ENCODE data around the gene CERS6. TPM values are rescaled to one million over a fixed set of nuclear protein-coding genes. Genes with fewer than 3 reads are reported as not detected.
A peak's percentile ranks its signal among the peaks of the same experiment; 100 is the strongest.

CERS6 gene
- total RNA-seq, 4 donors from 2014 or later, result 45.0 to 61.2 (median 56.4) TPM

GRCh38 chr2:168798076-168798887 is 342.2 kb downstream of the CERS6 start:
- H3K4me3 ChIP-seq, result no peak overlapping the region
- no peaks in the 10 kb centered on the region for H3K27me3 ChIP-seq
- ATAC-seq, result no peak
- no peaks in the 10 kb centered on the region for H3K9me3 ChIP-seq
- no peaks in the 10 kb centered on the region for H3K36me3 ChIP-seq
- TF ChIP-seq EP300 (IDR thresholded peaks at IDR 0.05) (no peak), CTCF (IDR thresholded peaks at IDR 0.05) (no peak), POLR2A (IDR thresholded peaks at IDR 0.05) (no peak), POLR2AphosphoS5 (IDR thresholded peaks at IDR 0.05) (no peak)
- no peaks in the 10 kb centered on the region for H3K4me1 ChIP-seq
- WGBS, 2 donors (ENCODE audit: low coverage in 1 of 2), result 72 to 74% methylated on average over 12 to 13 of the region's 13 CpGs
- H3K27ac ChIP-seq, result no peak overlapping the region

DNA sequence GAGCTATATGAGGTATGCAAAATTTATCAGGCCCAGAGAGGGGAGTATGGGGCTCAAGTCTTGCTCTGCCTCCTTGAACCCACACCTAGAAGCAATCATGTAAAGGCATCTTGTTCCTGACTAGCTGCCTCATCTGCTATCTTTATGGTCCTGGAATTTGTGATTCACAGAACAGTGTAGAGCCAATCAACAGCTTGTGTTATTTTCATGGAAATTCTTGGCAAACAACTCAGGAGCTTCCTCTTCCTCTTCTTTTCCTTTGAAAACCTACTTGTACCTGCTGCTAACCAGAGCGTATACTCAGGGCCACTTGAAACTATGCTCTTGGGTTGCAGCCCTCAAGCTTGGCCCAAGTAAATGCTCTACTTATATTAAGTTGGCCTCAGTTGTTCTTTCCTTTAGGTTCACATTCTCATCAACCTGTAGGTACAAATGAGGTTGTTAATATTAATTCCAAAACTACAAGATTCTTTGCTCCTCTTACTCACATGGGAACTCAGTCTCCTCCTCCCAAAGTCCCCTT is 342.9 kb downstream of the CERS6 start:
- no peaks in the 10 kb centered on the region for H3K36me3 ChIP-seq
- no peaks in the 10 kb centered on the region for H3K4me1 ChIP-seq
- H3K27ac ChIP-seq, result no peak overlapping the region
- WGBS, 2 donors (ENCODE audit: low coverage in 1 of 2), result 80 to 94% methylated on average over 1 of the region's 1 CpG
- H3K9me3 ChIP-seq, result no peaks in the 10 kb centered on the region
- no peaks in the 10 kb centered on the region for H3K27me3 ChIP-seq
- no peak for ATAC-seq
- no peak overlapping the region for H3K4me3 ChIP-seq
- TF ChIP-seq POLR2AphosphoS5 (IDR thresholded peaks at IDR 0.05), result no peak
- TF ChIP-seq CTCF (IDR thresholded peaks at IDR 0.05), result no peak

DNA sequence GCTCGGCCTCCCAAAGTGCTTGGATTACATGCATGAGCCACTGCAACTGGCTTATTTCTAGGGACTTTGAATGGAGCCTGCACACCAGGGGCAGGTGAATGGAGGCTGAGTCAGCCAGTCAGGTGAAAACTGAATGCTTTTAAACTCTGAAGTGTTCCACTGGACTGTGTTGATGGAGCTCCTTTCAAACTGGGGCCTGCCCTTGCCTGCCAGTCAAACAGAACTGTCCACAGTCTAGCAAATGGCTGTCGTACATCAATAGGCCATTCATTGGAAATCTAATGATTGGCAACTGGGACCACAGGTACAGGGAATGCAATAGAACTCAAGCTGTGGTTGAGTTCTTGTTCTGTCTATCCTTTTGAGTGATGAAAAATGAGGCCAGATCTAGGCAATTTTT is 345.4 kb downstream of the CERS6 start:
- Histone ChIP-seq H3K27me3 (no peaks in the 10 kb centered on the region), H3K27ac (peak overlapping the region in 3 of 4 donors; percentile 9 to 31 (median 27)), H3K9me3 (no peaks in the 10 kb centered on the region), H3K4me3 (no peak overlapping the region), H3K4me1 (no peaks in the 10 kb centered on the region), H3K36me3 (no peaks in the 10 kb centered on the region)
- WGBS, 2 donors (ENCODE audit: low coverage in 1 of 2), result 50 to 100% methylated on average over 1 to 2 of the region's 2 CpGs
- no peak for ATAC-seq
- no peak for TF ChIP-seq EP300 (IDR thresholded peaks at IDR 0.05)

DNA sequence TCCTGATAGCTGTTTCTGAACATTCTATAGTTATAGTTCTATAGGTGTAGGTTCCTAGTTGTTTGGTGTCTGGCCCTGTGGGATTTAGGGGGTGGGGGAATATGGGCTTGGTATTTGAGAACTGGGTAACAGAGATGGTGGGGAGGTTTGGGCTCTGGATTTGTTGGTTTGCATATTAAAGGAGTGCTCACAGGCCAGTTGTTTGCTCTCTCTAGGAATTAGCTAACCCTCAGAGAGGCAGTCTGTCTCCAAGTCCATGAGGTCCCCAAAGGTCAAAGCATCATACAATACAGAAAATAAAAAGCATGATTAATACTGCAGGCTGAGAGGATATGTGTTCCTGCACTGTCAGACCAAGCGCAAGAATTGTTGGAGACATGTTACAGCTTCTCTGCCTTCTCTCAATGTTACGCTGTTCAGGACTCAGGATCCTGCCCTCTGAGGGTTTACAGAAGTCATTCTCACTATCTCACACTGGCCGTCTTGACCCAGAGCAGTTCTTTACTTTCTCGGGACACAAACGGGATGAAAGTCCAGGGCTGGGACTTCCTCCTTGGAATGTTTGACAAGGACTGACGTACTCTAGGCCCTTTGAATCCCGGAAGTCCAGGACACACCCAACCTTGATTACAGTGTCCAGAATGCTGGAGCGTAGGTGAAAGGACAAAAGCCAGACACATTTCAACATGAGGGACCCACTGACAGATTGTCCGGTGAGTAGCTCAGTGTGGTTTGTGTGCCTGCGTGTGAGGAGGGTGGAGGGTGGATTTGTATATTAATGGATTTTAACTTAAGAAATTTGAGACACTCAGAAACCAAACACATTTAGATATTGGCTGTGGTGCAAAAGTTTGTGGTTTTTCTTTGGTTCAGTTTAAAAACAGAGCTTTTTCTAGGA is 346.1 kb downstream of the CERS6 start, which contains the start of gene NOSTRIN:
NOSTRIN (plus strand) TSS at position 677 of the 898 bp plus-strand sequence; CDS start at position 687, 10 bp downstream.
- WGBS, 2 donors (ENCODE audit: low coverage in 1 of 2), result 43 to 70% methylated on average over 2 to 7 of the region's 10 CpGs
- peak; percentile 70 for ATAC-seq
- Histone ChIP-seq H3K36me3 (no peaks in the 10 kb centered on the region), H3K4me3 (peak within 1 kb of the TSS; percentile 27), H3K27me3 (no peaks in the 10 kb centered on the region), H3K4me1 (no peaks in the 10 kb centered on the region), H3K9me3 (no peaks in the 10 kb centered on the region), H3K27ac (peak within 1 kb of the TSS; percentile 9 to 44 (median 30))
- TF ChIP-seq CTCF (IDR thresholded peaks at IDR 0.05) (no peak), POLR2AphosphoS5 (IDR thresholded peaks at IDR 0.05) (peak; percentile 38), EP300 (IDR thresholded peaks at IDR 0.05) (no peak)
